ENCODE data around the gene KCNS1.

DNA sequence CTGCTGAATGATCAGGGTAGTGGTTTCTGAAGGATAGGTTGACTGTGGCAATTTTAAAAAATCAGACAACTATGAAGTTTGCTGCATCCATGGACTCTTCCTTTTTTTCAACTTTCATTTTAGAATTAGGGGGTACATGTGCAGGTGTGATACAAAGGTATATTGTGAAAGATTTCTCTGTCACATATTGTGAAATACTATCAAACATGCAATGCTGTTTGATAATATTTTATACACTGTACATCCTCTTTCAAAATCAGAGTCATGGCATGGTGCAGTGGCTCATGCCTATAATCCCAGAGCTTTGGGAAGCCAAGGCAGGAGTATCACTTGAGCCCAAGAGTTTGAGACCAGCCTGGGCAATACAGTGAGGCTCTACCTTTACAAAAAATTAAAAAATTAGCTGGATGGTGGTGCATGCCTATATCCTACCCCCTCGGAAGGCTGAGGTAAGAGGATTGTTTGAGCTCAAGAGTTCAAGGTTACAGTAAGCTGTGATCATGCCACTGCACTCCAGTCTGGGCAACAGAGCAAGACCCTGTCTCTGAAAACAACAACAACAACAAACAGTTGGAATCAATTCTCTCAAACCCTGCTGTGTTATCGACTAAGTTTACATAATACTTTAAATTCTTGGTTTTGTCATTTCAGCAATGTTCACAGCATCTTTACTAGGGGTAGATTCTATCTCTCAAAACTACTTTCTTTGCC lies 18.8 kb upstream of the KCNS1 start:
- TF ChIP-seq, protein P1, sequence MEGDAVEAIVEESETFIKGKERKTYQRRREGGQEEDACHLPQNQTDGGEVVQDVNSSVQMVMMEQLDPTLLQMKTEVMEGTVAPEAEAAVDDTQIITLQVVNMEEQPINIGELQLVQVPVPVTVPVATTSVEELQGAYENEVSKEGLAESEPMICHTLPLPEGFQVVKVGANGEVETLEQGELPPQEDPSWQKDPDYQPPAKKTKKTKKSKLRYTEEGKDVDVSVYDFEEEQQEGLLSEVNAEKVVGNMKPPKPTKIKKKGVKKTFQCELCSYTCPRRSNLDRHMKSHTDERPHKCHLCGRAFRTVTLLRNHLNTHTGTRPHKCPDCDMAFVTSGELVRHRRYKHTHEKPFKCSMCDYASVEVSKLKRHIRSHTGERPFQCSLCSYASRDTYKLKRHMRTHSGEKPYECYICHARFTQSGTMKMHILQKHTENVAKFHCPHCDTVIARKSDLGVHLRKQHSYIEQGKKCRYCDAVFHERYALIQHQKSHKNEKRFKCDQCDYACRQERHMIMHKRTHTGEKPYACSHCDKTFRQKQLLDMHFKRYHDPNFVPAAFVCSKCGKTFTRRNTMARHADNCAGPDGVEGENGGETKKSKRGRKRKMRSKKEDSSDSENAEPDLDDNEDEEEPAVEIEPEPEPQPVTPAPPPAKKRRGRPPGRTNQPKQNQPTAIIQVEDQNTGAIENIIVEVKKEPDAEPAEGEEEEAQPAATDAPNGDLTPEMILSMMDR (IDR thresholded peaks at IDR 0.05): no peak
- no peak for TF ChIP-seq POLR2A (IDR thresholded peaks at IDR 0.05)
